K562 (cell line): ENCODE measurements around the gene IRF9. TPM values are rescaled to one million over a fixed set of nuclear protein-coding genes. Genes with fewer than 3 reads are reported as not detected.

Experiments
- ETS2 ChIP-seq: IDR thresholded peaks from 2 replicates; pipeline ENCODE4 v1.6.1; 2016; ENCODE audit warnings: borderline replicate concordance, missing genetic modification characterization, mild to moderate bottlenecking, moderate library complexity, missing compliant biosample characterization; ENCODE audit not compliant: poor library complexity, severe bottlenecking
- PHF8 ChIP-seq: fragments of 200-600 bp; sonication (generic); IDR thresholded peaks from 2 replicates; pipeline ENCODE4 v1.6.1; 2012; ENCODE audit warnings: mixed run types, mild to moderate bottlenecking, inconsistent platforms, low read length, moderate library complexity, borderline replicate concordance
- POLR3A ChIP-seq: IDR thresholded peaks from 2 replicates; pipeline ENCODE4 v1.6.1; 2011; ENCODE audit warnings: borderline replicate concordance, mild to moderate bottlenecking, moderate library complexity; ENCODE audit not compliant: insufficient read length, insufficient read depth; ENCODE audit errors: extremely low read depth
- RCOR1 ChIP-seq, 2 experiments: IDR thresholded peaks; 2 replicates each; pipeline ENCODE4 v1.6.1; 2012; ENCODE audit warnings: low read depth in 2 of 2, low read length in 2 of 2, borderline replicate concordance in 1 of 2, improper control_type of control experiment in 1 of 2
- SAFB2 ChIP-seq: fragments of 200-400 bp; formaldehyde crosslinking; IDR thresholded peaks from 2 replicates; pipeline ENCODE4 v1.6.1; 2018; ENCODE audit warnings: borderline replicate concordance, low read length, low read depth, moderate library complexity; ENCODE audit not compliant: severe bottlenecking
- SMARCB1 ChIP-seq: IDR thresholded peaks from 2 replicates; pipeline ENCODE4 v1.6.1; 2011; ENCODE audit warnings: improper control_type of control experiment, low read depth; ENCODE audit not compliant: insufficient read length
- SNIP1 ChIP-seq: fragments of 450-650 bp; IDR thresholded peaks from 2 replicates; pipeline ENCODE4 v1.7.1; 2017; ENCODE audit warnings: low read depth, mild to moderate bottlenecking
- ZNF347 ChIP-seq: fragments of 450-650 bp; formaldehyde crosslinking; IDR thresholded peaks from 2 replicates; pipeline ENCODE4 v1.4.0; 2020; ENCODE audit warnings: low read depth, mild to moderate bottlenecking, moderate library complexity
- polyA plus RNA-seq, 8 experiments: library from polyadenylated mRNA; depleted of rRNA in 4 of 8; stranded (reverse) in 5 of 8; unstranded in 3 of 8; fragments of >200 nt; fragmentation: Nextera tagmentation in 2 of 8; fragmentation: Illumina TruSeq in 1 of 8; extraction: Ambion mirVana in 2 of 8; extraction: Trizol in 1 of 8; gene quantifications; 2 replicates each; pipeline versions ENCODE4 v1.2.1 to v1.2.3, GENCODE V29; 2011 to 2014; ENCODE audit warnings: inconsistent platforms in 1 of 8, missing spikeins in 1 of 8
- total RNA-seq, 7 experiments: library from RNA; depleted of rRNA in 6 of 7; stranded (reverse); fragments of >200 nt in 6 of 7; fragmentation: Illumina TruSeq in 2 of 7; extraction: Trizol in 2 of 7; gene quantifications; 2 replicates each; pipeline versions ENCODE4 v1.2.1 to v1.2.3, GENCODE V29; 2011 to 2021; ENCODE audit warnings: low replicate concordance in 1 of 7
- TF ChIP-seq, protein P1 (sequence below), 2 experiments: fragments of 450-650 bp in 1 of 2; IDR thresholded peaks; 2 replicates each; pipeline ENCODE4 v1.6.1; 2011 to 2017; ENCODE audit warnings: low read depth in 2 of 2, antibody characterized with exemption in 1 of 2, borderline replicate concordance in 1 of 2, low read length in 1 of 2, mild to moderate bottlenecking in 1 of 2, mixed read lengths in 1 of 2; ENCODE audit not compliant: control insufficient read depth in 1 of 2
- TF ChIP-seq, protein P2 (sequence below): fragments of 250-450 bp; sonication (Bioruptor Pico); IDR thresholded peaks from 2 replicates; pipeline ENCODE4 v1.5.0; 2021; ENCODE audit warnings: mild to moderate bottlenecking, borderline replicate concordance
- TF ChIP-seq, protein P3 (sequence below): sonication (generic); formaldehyde crosslinking; IDR thresholded peaks from 2 replicates; pipeline ENCODE4 v1.8.0; 2023; ENCODE audit warnings: missing genetic modification reagents, mild to moderate bottlenecking, borderline replicate concordance
- TF ChIP-seq, protein P4 (sequence below): sonication (generic); formaldehyde crosslinking; IDR thresholded peaks from 2 replicates; pipeline ENCODE4 v1.9.0; 2022; ENCODE audit warnings: mild to moderate bottlenecking, missing genetic modification reagents

Gene IRF9
- total and polyA plus RNA-seq, 9 of the 15 experiments (the other 6 are each of a cell fraction or from before 2014, with no cell fraction given), result 0.79 to 14.8 (median 6.1) TPM

GRCh38 chr14:24160850-24161804, at the start of gene IRF9 (continued):
- TF ChIP-seq, protein P1, sequence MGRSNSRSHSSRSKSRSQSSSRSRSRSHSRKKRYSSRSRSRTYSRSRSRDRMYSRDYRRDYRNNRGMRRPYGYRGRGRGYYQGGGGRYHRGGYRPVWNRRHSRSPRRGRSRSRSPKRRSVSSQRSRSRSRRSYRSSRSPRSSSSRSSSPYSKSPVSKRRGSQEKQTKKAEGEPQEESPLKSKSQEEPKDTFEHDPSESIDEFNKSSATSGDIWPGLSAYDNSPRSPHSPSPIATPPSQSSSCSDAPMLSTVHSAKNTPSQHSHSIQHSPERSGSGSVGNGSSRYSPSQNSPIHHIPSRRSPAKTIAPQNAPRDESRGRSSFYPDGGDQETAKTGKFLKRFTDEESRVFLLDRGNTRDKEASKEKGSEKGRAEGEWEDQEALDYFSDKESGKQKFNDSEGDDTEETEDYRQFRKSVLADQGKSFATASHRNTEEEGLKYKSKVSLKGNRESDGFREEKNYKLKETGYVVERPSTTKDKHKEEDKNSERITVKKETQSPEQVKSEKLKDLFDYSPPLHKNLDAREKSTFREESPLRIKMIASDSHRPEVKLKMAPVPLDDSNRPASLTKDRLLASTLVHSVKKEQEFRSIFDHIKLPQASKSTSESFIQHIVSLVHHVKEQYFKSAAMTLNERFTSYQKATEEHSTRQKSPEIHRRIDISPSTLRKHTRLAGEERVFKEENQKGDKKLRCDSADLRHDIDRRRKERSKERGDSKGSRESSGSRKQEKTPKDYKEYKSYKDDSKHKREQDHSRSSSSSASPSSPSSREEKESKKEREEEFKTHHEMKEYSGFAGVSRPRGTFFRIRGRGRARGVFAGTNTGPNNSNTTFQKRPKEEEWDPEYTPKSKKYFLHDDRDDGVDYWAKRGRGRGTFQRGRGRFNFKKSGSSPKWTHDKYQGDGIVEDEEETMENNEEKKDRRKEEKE (IDR thresholded peaks at IDR 0.05; ENCODE audit: borderline replicate concordance in 1 of 2, control insufficient read depth in 1 of 2, low read depth in 2 of 2, low read length in 1 of 2), result no peak
- TF ChIP-seq ETS2 (tag), result no peak
- TF ChIP-seq, protein P2, sequence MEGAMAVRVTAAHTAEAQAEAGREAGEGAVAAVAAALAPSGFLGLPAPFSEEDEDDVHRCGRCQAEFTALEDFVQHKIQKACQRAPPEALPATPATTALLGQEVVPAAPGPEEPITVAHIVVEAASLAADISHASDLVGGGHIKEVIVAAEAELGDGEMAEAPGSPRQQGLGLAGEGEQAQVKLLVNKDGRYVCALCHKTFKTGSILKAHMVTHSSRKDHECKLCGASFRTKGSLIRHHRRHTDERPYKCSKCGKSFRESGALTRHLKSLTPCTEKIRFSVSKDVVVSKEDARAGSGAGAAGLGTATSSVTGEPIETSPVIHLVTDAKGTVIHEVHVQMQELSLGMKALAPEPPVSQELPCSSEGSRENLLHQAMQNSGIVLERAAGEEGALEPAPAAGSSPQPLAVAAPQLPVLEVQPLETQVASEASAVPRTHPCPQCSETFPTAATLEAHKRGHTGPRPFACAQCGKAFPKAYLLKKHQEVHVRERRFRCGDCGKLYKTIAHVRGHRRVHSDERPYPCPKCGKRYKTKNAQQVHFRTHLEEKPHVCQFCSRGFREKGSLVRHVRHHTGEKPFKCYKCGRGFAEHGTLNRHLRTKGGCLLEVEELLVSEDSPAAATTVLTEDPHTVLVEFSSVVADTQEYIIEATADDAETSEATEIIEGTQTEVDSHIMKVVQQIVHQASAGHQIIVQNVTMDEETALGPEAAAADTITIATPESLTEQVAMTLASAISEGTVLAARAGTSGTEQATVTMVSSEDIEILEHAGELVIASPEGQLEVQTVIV (CRISPR knock-in tag), result no peak
- no peak for TF ChIP-seq POLR3A
- peak; percentile 53 to 91; a peak in 3 of 4 replicates for TF ChIP-seq RCOR1 (IDR thresholded peaks at IDR 0.05; ENCODE audit: borderline replicate concordance in 1 of 2, low read depth in 2 of 2, low read length in 2 of 2)
- TF ChIP-seq PHF8, result peak; percentile 50; the same call in 1 of the 2 replicates
- TF ChIP-seq, protein P3, sequence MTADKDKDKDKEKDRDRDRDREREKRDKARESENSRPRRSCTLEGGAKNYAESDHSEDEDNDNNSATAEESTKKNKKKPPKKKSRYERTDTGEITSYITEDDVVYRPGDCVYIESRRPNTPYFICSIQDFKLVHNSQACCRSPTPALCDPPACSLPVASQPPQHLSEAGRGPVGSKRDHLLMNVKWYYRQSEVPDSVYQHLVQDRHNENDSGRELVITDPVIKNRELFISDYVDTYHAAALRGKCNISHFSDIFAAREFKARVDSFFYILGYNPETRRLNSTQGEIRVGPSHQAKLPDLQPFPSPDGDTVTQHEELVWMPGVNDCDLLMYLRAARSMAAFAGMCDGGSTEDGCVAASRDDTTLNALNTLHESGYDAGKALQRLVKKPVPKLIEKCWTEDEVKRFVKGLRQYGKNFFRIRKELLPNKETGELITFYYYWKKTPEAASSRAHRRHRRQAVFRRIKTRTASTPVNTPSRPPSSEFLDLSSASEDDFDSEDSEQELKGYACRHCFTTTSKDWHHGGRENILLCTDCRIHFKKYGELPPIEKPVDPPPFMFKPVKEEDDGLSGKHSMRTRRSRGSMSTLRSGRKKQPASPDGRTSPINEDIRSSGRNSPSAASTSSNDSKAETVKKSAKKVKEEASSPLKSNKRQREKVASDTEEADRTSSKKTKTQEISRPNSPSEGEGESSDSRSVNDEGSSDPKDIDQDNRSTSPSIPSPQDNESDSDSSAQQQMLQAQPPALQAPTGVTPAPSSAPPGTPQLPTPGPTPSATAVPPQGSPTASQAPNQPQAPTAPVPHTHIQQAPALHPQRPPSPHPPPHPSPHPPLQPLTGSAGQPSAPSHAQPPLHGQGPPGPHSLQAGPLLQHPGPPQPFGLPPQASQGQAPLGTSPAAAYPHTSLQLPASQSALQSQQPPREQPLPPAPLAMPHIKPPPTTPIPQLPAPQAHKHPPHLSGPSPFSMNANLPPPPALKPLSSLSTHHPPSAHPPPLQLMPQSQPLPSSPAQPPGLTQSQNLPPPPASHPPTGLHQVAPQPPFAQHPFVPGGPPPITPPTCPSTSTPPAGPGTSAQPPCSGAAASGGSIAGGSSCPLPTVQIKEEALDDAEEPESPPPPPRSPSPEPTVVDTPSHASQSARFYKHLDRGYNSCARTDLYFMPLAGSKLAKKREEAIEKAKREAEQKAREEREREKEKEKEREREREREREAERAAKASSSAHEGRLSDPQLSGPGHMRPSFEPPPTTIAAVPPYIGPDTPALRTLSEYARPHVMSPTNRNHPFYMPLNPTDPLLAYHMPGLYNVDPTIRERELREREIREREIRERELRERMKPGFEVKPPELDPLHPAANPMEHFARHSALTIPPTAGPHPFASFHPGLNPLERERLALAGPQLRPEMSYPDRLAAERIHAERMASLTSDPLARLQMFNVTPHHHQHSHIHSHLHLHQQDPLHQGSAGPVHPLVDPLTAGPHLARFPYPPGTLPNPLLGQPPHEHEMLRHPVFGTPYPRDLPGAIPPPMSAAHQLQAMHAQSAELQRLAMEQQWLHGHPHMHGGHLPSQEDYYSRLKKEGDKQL (CRISPR knock-in tag), result no peak
- TF ChIP-seq, protein P4, sequence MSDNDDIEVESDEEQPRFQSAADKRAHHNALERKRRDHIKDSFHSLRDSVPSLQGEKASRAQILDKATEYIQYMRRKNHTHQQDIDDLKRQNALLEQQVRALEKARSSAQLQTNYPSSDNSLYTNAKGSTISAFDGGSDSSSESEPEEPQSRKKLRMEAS (CRISPR knock-in tag), result peak; percentile 66
- no peak for TF ChIP-seq SNIP1
- TF ChIP-seq SAFB2, result no peak
- TF ChIP-seq ZNF347 (CRISPR knock-in tag), result no peak
- no peak for TF ChIP-seq SMARCB1
